GM21825 (cell line): ENCODE data around the gene MYZAP.

Experiments used
- ATAC-seq: cut with Tn5 transposase; IDR thresholded peaks from one replicate; pipeline ENCODE4 v1.9.1; 2021; ENCODE audit warnings: mild to moderate bottlenecking, moderate library complexity; ENCODE audit not compliant: unreplicated experiment

MYZAP gene

DNA sequence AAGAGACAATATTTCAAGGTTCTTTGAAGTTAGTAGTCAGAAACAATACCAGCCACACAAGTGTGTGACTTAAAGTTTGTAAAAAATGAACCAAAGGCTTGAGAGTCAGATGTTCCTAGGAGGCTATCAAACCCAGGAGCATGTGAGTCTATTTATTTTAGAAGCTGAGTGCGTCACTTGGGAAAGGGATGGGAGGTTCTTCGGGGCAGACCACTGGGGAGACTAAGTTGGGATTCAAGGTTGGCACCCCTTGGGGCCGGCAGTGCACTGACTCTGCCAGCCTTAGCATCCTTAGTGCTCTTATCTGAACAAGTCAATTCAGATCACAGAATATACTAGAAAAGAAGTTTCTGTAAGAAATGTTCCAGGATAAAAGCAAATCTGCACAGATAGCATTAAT is 64.7 kb downstream of the MYZAP start:
- no peak for ATAC-seq

DNA sequence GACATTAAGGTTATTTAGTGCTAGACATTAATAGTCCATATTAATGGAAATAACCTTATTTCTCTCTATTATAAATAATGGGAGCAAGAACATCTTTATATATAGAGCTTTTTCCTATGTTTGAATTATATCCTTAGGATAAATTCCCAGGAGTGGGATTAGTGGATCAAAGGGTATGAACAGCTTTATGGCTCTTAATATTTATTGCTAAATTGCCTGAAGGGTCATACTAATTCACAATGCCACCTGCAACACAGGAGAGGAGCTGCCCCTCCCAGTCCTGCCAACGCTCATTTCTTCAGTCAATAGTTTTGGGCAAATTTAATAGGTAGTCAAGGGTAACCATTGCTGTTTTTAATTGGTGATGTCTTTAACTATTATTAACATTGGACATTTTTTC is 65.9 kb downstream of the MYZAP start:
- ATAC-seq = no peak

DNA sequence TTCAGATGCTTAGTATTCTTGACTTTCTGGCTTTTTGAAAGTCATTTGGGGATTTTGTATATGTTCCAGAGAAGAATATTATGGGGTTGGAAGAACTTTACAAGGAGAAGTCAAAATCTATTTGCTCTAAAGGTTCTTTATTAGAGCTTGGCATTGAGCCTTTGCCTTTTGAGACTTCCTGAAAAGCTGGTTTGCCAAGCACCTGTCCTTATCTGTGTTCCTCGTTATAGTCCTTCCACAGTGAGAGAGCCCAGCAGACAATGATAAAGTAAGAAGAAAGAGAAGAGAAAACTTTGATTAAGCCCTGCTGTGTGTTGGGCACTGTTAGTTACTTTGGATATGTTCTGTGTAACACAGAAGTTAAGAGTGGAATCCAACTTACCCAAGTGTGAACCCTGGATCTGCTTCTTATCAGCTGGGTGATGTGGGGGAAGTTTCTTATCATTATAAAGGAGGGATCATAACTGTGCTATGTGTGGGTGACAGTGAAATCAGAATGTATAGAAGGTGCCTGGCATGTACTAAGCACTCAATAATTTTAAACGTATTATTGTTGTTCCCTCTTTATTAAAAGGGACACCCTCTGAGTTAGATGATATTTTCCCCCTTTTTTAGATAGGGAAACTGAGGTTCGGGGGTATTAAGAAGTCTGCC is 70.5 kb downstream of the MYZAP start:
- no peak for ATAC-seq

DNA sequence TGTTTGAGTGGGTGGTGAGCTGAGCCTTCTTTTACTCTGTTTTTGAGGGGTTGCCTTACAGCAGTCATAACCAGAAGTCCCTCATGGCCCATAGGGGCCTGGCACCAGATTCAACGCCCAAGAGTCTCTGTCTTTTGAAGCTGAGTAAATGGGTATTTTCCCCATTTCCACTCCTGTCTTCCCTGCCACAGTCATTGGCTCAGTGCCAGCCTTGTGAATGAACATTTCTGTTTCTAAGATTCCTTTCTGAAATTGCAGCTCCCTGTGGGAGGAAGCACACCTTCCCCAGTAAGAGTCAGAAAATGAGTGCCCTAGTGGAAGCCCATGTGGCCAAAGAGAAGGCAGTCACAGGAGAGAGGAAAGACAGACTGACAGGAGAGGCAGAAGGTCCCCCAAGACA is 71.1 kb downstream of the MYZAP start:
- ATAC-seq = no peak

DNA sequence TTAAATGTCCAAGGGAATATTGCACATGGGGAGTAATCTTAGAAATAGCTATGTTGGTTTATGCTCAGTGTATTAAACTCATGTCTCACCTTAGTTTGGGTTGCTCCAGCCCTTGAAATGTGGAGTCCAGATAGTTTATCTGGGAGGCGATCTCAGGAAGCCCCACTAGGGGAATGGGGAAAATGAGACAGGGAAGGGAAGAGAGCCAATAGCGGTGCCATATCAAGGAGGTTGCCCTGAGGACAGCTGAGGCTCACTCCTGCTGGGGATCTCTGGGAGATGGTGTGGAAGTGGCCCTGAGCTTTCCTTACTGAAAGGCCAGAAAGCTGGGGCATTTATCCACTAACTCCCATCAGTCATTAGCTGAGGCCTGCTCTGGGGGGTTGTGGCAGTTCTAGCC is 71.6 kb downstream of the MYZAP start:
- no peak for ATAC-seq

DNA sequence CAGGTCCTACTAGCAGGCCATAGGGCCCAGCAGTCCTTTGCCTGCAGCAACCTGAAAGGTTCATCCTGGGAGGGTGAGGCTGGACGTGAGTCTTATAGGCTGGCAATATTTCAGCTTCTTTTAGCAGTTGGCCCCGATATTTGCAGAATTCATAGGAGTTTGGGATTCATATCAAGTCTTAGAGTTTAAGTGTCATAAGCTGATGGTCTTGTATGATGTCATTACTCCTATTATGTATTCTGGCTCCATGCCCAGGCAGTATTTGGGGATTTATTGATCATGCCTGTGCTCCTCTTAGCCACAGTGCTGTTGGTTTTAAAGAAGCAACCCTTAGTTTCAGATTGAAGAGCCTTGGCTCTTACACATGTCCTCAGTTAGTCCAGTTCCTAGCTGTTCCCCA is 73.5 kb downstream of the MYZAP start:
- no peak for ATAC-seq

DNA sequence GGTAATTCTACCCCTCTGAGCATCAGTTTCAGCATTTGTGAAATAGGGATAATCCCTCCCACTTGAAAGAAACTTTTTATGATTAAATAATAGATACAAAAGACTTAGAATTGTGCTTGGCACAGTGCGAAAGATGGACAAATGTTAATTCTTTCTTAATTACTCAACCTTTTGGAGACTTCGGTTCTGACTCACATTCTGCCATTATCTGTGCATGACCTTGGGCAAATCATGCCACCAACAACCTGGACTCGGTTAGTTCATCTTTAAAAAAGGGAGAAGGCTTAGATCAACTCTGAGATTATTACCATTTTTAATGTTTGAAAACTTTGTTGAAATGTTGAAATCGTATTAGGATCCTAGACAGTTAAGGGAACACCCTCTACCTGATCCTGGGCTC is 74.2 kb downstream of the MYZAP start:
- ATAC-seq = no peak

DNA sequence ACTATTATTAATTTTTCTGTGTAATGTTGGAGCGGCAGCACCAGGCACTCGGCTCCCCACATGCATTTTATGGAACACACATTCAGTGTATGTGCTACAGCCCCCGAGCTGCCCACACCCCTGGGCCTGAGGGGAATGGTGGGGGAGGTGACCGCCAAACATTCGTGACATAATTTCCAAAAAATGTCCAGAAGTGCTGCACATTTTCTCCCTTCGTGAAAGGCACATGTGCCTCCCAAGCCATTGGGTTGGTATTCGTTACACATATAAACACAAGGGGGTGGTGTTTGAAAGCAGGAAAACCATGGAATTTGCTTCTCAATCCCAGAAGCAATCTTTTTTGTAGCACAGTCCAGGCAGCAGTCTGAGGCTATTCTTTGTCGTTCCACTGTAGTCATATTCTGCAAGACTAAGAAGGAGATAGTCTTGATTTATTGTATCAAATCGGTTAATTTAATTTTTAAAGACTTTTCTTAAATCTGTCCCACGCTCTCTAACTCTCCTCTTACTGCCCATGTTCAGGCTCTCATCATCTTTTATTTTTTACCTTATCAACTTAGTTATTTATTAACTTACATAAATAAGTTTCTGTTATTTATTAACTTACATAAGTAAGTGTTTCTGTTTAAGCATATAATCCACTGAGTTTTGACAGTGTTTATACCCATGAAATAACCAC is 75.6 kb downstream of the MYZAP start:
- no peak for ATAC-seq

DNA sequence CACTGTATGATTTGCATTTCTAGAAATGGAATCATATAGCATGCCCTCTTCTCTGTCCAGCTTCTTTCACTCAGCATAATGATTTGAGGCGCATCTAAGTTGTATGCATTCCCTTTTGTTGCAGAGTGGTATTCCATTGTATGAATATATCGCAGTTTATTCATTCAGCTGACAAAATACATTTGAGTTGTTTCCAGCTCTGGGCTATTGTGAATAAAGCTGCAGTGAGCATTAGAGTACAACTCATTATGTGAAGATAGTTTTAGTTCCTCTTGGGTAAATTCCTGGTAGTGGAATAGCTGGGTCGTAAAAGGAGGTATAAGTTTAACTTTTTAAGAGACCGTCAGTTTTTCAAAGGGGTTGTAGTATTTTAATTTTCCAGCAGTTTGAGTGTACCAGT is 76.3 kb downstream of the MYZAP start:
- ATAC-seq = no peak

DNA sequence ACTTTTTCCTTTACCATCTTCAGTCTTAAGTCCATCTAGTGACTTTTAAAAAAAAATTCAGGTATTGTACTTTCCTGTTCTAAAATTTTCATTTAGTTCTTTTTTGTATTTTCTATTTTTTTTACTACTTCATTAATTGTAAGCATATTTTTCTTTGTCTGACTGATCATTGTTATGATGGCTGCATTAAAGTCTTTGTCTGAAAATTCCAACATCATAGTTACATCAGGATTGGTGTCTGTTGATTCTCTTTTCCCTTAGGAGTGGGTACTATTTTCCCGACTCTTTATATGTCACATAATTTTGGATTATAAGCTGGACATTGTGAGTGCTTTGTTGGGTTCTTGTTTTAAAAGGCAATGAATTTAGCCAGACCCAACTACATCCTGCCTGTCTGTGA is 79.9 kb downstream of the MYZAP start:
- ATAC-seq = no peak

DNA sequence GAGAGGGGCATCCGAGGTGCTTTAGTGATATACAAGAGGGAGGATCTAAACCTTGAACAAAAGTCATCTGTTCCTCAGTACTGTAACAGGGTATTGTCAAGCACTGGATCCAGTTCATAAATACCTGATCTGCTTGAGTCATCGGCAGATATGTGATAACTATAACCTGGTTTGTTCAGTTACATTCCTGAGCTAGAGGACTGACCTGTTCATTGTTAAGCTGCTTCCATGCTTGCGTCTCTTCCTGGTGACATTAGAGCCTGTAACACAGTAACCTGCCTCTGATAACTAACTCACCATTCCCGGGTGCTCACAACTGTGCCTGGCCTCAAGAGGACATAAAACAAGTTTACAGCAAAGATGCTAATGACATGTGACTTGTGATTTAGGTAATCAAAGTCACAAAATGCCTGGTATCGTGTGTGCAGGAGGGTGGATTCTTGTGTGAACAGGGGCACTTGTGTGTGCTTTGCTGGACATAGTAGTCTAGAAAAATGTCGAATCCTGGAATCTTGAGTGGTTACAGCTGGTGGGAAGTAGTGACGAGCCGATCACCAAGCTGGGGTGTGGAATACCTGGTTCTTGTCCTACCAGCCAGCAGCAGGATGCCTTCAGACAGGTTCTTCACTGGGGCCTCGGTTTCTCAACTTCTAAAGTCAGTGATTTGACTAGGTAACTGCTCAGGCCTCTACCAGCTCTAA is 83.9 kb downstream of the MYZAP start:
- no peak for ATAC-seq

DNA sequence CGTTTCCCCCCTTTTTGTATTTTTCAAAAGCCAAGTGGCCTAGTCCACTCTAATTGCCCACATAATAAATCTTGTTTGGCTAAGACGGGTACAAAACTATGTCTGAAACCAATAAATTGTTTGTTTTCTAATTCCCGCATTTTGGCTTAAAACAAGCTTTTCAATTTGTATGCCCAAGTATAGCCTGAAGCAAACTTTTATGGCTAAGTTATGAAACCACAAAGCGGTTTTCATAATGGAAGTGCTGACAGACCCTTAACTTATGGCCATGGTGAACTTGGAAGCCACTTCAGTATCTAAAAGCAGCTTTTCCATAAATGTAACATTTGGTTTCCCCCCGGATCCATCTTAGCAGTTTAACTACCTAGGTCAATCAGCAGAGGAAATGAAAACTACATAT is 84.9 kb downstream of the MYZAP start:
- no peak for ATAC-seq

DNA sequence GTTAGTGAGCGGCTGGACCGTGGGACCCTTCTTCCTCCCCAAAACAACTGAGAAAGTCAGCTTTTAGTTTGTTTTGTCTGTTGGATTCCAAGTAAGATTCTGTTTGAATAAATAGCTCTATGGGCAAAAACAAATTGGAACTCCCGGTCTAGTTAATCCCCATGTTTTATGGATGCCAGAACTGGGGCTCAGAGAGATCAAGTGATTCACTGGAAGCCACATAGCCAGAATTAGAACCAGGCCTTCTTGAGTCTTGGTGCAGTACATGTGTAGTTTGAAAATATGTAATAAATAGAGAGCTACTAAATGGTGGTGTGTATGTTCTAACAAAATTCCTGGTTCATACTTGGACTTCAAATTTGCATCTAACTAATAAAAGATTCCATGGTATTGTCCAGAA is 85.5 kb downstream of the MYZAP start:
- no peak for ATAC-seq

DNA sequence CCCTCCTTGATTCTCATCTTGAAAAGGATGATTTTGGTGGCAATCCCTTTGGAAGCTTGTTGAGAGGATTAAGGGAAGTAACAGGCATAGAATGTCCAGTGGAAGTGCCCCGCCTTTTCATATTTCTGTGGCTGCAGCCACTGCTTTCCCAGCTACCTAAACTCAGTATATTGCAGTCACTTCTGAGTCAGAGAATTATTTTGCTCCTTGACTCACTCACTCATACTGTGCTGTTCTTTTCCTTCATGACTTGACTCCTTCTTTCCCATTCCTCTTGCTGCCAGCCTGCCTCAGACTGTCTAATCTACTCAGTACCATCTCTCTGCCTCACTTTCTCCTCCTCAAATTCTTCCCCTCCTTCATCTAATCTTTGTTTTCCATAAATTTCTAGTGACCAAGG is 88.3 kb downstream of the MYZAP start:
- ATAC-seq = no peak

DNA sequence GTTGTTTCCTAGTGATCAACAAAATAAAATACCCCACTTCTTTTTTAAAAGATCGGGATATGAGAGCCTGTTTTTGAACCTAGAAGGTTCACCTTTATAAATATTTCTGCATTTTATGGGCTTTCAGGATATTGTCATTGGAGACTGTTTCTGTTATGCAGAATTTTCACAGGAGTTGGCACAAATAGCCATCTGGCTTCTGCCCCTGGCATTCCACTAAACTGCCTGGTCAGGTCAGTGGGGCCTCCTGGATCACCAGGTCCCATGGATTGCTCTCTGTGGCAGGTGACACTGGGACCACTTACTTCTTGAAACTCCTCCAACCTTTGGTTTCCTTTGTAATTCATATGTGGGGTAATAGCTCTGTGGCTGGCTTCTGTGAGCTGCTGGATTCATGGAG is 89.3 kb downstream of the MYZAP start:
- no peak for ATAC-seq

DNA sequence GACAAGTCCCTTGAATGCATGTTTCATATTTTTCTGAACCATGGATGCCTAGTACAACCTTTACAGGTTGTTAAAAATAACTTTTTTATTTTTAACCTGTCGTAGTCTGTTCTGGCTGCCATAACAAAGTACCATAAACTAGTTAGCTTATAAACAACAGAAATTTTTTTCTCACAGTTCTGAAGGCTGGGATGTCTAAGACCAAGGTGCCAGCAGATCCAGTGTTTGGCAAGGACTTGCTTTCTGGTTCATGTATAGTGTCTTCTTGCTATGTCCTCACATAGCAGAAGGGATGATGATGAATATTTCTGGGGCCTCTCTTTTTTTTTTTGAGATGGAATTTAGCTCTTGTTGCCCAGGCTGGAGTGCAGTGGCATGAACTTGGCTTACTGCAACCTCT is 91.8 kb downstream of the MYZAP start:
- ATAC-seq = no peak

DNA sequence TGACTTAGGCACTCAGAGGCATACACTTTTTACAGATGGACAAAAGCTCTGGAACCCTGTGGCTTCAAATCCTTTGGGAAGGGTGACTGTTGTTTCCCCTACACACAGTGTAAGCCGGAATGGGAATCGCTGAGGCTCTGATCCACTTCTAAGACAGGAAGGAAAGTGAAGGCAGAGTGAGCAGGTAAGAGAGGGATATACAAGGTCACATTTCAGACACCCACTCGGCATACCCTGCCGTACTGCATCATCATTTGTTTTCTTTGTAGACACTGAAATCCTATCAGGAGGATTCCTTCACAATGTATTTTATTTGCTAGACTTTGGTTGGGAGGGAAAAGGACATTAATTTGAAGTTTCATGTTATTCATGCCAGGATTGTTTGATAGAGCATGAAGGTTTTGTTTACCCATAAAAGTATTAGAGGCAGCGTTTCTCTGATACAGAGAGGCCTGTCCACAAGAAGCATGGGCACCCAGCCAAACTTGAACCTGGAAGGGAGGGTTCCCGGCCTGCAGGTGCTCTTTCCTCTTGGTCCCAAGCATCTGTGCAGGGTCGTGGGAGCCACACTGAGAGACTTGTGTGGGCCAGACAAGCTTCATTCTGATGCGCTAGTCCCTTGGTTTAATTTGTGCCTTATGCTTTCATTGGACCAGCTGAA is 92.9 kb downstream of the MYZAP start:
- ATAC-seq = no peak

DNA sequence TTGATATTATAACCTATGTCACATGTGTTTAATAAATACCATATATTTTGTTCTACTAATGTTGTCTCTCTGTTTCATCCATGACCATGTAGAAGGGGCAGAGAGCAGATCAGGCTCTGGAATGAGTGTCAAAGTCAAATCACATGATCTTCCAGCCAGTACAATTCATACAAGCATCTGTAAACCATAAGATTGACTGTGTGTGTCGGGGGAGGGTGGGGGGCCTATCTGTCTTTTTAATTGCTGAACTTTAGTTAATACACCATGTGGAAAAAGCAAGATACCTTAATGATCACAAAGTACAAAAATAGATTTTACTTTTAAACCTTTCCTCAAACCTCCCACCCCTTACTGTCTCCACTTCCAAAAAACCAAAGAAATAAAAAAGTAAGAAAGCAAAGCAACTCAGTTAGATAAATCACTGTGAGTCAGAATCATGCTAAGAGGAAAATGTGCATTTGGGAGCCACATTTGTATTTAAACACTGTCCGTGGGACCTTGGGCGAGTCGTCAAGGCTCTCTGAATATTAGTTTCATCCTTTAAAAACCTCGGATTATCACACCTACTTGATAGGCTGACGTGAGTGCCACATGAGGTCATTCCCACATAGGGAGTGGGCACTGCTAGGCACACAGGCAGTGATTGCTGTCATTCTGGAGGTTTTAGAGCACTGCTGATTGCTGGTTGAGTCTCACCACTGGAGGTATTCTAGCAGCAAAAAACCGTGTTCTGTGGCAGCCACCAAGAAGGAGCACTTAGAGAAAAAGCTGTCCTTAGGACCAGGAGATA is 93.8 kb downstream of the MYZAP start:
- ATAC-seq = no peak

DNA sequence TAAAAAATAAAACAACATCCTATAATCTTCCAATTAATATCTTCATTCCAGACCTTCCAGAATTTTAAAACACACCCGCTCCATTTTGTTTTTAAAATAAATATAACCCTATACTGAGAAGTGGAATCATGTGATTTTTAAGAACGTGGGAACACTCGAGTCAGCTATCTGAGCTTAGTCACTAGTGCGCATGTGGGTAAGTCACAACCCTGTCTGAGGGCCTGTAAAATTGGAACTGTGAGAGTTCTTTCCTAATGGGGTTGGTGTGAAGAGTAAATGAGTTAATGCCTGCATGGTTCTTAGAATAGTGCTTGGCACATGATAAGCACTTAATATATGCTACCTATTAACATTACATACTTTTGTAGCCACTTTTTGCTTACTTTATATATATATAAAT is 95.0 kb downstream of the MYZAP start:
- no peak for ATAC-seq

DNA sequence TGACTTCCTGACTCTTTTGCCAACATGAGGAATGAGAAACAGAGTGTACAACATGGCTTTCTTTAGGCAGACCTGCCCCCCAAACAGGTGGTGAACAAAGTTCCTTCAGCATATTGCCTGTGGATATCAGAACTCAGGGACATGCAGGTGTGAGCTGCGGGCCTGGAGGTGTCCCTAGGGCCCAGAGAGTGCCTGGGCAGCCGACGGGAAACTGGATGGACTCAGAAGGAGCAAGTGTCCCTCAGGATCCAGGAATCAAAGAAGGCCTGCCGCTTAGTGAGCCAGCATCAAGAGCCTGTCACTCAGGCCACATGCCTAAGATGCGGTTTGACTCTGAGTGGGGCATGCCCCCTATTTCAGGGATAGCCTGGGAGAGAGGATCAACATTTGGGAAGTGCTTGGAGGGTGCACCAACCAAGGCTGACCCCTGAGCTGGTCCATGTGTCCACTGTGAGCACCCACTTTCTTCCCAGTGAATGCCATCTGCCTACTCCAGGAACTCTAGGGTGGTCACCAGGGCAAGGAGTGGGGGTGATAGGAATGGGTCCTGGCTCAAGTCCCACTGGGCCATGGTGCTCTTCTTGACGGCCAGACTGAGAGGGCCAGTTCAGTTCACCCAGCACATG is 98.8 kb downstream of the MYZAP start:
- no peak for ATAC-seq

DNA sequence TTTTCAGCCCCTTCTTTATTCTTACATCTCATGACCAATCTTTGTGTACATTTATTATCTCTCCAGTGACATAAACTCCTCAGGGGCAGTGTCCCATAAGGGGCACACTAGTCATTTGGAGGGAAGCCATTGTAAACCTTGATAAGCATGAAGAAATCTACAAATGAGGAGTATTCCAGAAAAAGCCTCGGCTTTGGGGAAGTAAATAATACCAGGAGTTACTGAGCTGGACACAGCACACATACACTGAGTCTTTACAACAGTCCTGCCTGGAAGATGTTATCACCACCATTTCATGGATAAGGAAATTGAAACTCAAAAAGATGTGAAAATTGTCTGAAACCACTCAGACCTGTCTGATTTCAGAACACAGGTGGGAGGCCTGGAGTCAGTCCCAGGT is 99.4 kb downstream of the MYZAP start:
- ATAC-seq = no peak
